Fibroblast of lung (primary cell): ENCODE results near the gene GCKR.

Source experiments
- CTCF ChIP-seq, 2 donors: IDR thresholded peaks in 1 of 2; conservative IDR thresholded peaks in 1 of 2; 1 replicate in 1 of 2; 2 replicates in 1 of 2; pipeline ENCODE4 v1.5.1; 2011 to 2012; ENCODE audit warnings: low read length in 2 of 2, control low read depth in 1 of 2, inconsistent platforms in 1 of 2, low read depth in 1 of 2, mild to moderate bottlenecking in 1 of 2
- EZH2 ChIP-seq: IDR thresholded peaks from 2 replicates; pipeline ENCODE4 v1.5.1; 2012; ENCODE audit warnings: low read length, control low read depth, mild to moderate bottlenecking; ENCODE audit errors: missing control alignments

GRCh38 chr2:27522400-27522945 lies 25.8 kb downstream of the GCKR start:
- TF ChIP-seq CTCF (conservative IDR thresholded peaks at IDR 0.05 in 1 of 2, IDR thresholded peaks at IDR 0.05 in 1 of 2; ENCODE audit: low read depth in 1 of 2, low read length in 2 of 2) (no peak), EZH2 (no peak)
